ENCODE data around the gene MAP3K2. TPM values are rescaled to one million over a fixed set of nuclear protein-coding genes. Genes with fewer than 3 reads are reported as not detected.

Gene MAP3K2
- total and polyA plus RNA-seq, 2 of the 8 experiments (the other 6 are each of a cell fraction or from before 2014, with no cell fraction given), result 2.0 to 23.2 TPM

- TF ChIP-seq YY1 (IDR thresholded peaks at IDR 0.05; ENCODE audit: low read depth, low read length), result no peak
- no peak for TF ChIP-seq SIN3A (conservative IDR thresholded peaks at IDR 0.05 in 1 of 2, IDR thresholded peaks at IDR 0.05 in 1 of 2; ENCODE audit: low read depth in 1 of 2, low read length in 2 of 2)
- no peak for TF ChIP-seq SAP30 (IDR thresholded peaks at IDR 0.05; ENCODE audit: insufficient read depth, insufficient replicate concordance, low read length)
- no peak for TF ChIP-seq CTBP2 (IDR thresholded peaks at IDR 0.05; ENCODE audit: borderline replicate concordance, insufficient read depth, insufficient read length, low read length)
- no peak for TF ChIP-seq NRF1 (IDR thresholded peaks at IDR 0.05; ENCODE audit: low read depth, low read length)
- no peak for TF ChIP-seq SIX5 (IDR thresholded peaks at IDR 0.05; ENCODE audit: low read depth, low read length)
- TF ChIP-seq POLR2AphosphoS5 (IDR thresholded peaks at IDR 0.05; ENCODE audit: low read depth, low read length), result no peak
- no peak for TF ChIP-seq JUN (IDR thresholded peaks at IDR 0.05; ENCODE audit: low read depth, low read length)
Observed at GRCh38 chr2:127413200-127413599, 25.4 kb upstream of the MAP3K2 start (continued).
